NCI-H1048 (cell line): ENCODE data around the gene ANKRD33.

Experiments used
- DNase-seq: peaks from one replicate; lab custom pipeline; 2025; lab: John Stamatoyannopoulos, UW

ANKRD33 gene

GRCh38 chr12:51904951-51905470, 17.1 kb downstream of the ANKRD33 start:
- no peak for DNase-seq

GRCh38 chr12:51905471-51906429, 17.8 kb downstream of the ANKRD33 start:
- no peak for DNase-seq

DNA sequence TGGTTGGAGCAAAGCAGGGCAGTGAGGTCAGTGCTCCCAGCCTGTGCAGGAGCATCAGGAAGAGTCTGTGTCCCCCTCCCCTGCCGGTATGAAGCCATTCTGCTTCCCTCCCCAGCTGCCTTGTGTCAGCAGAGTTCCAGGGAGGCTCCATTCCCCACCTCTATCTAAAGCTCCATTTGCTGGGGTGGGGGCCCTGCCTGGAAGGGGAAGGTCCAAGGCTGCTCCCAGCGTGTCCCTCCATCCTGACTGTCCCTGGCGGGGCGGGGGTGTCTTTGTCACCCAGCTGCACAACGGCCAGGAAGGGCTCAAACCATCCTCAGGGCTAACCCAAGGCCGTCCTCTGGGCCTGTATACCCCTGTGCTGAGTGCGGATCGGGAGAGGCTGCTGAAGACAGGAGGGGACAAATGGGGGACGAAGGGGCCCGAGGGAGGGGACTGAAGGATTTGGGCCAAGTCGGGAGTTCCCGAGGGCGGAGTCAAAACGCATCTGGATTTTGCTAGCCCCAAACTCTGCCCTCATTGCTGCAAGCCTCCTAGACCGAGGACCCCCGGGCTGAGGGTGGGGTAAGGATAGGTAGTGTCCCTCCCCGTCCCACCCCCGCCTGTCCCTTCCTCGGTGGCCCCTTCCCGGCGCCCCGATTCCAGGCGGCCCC, 18.7 kb downstream of the ANKRD33 start:
- DNase-seq: no peak

DNA sequence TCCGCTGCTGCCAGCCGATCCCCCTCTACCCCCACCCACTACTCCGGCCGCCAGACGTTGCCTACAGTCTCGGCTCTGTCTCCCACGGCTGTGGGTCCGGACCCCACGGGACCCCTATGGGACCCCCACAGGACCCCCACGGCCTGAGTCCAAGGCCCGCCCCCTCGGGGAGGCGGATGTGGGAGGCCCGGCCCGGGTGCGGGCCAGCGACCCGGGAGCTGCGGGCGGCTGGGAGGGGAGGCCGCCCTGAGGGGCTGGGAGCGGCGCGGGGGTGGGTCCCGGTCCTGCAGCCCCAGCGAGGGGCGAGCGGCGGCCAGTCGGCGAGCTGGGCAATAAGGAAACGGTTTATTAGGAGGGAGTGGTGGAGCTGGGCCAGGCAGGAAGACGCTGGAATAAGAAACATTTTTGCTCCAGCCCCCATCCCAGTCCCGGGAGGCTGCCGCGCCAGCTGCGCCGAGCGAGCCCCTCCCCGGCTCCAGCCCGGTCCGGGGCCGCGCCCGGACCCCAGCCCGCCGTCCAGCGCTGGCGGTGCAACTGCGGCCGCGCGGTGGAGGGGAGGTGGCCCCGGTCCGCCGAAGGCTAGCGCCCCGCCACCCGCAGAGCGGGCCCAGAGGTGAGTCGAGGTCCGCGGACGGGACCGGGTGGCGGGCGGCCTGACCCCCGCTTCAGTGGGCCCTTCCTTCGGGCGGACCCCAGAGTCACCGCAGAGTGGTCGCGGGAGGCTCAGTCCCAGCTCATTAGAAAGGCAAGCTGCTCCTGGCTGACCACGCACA, 19.4 kb downstream of the ANKRD33 start, which contains the start of gene ACVRL1:
Gene ACVRL1, plus strand, starts transcription at position 422 of the 773 bp plus-strand sequence. CDS start 4,971 bp downstream, outside the sequence.
- no peak for DNase-seq

- no peak for DNase-seq
These were observed 20.0 kb downstream of the ANKRD33 start for GRCh38 chr12:51907856-51908425.

GRCh38 chr12:51908876-51909592, 21.1 kb downstream of the ANKRD33 start:
- no peak for DNase-seq

GRCh38 chr12:51910168-51910567, 22.3 kb downstream of the ANKRD33 start:
- no peak for DNase-seq

DNA sequence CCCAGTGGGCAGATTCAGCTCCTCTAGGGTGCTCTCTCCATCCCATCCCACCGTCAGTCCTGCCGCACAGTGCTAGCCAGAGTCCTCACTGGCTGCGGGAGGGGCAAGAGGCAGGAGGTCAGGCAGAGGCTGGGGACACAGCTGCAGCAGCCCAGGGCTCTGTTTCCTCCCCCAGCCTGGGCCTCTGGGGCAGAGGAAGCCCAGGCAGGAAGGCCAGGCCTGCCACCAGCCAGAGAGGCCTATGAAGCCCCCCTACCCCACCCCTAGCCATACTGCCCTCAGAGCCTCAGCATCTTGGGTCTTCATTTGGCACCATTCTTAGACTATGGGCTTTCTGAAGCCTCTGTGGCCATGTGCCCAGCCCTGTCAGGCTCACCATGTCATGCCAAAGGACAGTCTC, 22.8 kb downstream of the ANKRD33 start:
- no peak for DNase-seq

- DNase-seq: no peak
These were observed 23.4 kb downstream of the ANKRD33 start for GRCh38 chr12:51911307-51911706.

DNA sequence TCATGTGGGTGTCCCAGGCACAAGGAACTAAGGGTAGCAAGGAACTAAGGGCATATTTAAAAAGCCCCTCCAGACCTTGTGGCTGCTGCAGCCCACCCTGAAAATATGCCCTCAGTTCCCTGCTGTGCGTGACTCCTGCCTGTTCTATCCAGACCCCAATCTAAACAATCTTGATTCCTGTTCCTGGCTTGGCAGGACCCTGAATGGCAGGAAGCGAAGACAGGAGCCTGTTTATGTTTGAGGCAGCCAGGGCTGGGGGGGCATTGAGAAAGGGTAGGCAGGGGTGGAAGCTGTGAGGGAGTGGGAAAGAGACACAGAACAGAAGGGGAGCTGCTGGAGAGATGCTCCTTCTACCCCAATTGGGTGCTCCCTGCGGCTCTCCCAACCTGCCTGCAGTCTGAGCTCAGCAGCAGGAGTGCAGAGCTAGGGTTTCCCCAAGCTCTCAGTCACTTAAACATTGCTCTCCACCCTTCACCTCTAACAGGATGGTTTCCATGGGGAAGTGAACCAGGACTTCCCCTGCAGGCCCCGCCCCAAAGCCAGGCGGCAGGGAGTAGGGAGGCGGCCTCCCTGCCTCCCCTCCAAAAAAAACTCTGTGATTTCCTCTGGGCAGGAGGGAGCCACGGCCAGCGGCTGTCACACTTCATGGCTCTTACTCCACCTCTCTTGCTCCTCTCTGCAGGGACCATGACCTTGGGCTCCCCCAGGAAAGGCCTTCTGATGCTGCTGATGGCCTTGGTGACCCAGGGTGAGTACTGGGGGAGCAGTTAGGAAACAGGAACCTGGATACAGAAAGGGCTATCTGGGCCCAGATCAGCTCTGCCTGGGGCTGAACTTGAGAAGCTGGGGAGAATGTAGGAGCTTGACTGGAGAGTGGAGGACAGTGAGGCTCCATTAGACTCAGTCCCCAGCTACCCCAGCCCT, 24.1 kb downstream of the ANKRD33 start:
- no peak for DNase-seq

DNA sequence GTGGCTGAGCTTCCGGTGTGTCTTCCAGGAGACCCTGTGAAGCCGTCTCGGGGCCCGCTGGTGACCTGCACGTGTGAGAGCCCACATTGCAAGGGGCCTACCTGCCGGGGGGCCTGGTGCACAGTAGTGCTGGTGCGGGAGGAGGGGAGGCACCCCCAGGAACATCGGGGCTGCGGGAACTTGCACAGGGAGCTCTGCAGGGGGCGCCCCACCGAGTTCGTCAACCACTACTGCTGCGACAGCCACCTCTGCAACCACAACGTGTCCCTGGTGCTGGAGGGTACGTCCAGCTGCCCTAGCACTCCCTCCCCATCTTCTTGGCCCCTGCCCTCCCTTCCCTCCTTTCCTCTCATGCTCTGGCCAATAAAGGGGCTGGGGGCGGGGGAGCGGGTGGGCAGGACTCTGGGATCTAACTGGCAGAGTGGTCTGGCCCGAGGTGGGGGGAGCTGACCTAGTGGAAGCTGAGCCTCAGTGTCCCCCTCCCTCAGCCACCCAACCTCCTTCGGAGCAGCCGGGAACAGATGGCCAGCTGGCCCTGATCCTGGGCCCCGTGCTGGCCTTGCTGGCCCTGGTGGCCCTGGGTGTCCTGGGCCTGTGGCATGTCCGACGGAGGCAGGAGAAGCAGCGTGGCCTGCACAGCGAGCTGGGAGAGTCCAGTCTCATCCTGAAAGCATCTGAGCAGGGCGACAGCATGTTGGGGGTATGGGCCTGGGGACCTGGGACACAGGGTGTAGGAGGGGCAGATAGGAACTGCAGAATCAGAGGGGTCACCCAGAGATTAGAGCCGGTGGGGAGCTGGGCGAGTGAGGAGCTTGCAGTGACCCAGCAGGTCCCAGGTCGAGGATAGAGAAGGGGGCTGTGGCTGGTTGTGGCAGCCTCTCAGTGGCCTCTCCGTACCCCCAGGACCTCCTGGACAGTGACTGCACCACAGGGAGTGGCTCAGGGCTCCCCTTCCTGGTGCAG, 25.4 kb downstream of the ANKRD33 start:
- no peak for DNase-seq

DNA sequence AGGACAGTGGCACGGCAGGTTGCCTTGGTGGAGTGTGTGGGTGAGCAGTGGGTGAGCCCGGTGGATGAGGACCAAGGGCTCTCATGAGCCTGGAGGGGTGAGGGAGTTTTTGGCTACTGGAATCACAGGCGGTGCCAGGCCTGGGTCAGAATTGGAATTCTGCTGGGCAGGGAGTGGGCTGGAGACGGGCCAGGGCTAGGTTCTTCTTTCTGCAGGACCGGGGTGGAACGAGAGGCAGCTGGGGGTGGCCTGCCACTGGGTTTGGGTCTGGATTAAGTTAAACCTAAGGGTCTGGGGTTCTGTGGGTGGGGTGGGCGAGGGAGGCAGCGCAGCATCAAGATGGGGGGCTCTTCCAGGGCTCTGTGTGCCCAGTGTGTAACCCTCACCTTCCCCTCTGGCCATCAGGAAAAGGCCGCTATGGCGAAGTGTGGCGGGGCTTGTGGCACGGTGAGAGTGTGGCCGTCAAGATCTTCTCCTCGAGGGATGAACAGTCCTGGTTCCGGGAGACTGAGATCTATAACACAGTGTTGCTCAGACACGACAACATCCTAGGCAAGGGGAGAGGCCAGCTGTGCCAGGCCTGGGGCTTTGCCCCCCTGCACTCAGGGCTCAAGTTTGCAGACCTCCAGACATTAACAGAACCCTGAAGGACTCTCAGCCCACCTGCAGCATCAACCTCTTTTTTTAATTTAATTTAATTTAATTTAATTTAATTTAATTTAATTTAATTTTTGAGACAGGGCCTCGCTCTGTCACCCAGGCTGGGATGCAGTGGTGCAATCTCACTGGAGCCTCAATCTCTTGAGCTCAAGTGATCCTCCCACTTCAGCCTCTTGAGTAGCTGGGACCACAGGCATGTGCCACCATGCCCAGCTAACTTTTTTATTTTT, 26.4 kb downstream of the ANKRD33 start:
- DNase-seq: no peak

GRCh38 chr12:51915003-51915625, 27.2 kb downstream of the ANKRD33 start:
- DNase-seq: no peak

DNA sequence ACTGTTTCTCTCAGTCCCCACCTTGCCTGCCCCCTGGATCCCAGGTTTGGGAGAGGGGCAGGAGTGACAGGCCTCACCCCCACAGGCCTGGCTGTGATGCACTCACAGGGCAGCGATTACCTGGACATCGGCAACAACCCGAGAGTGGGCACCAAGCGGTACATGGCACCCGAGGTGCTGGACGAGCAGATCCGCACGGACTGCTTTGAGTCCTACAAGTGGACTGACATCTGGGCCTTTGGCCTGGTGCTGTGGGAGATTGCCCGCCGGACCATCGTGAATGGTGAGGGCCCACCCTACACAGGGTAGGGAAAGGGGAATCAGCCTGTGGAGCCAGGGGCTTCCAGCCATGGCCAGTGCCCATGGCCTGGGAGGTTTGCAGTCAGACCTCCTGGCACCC, 28.0 kb downstream of the ANKRD33 start:
- no peak for DNase-seq

GRCh38 chr12:51917041-51917590, 29.2 kb downstream of the ANKRD33 start:
- no peak for DNase-seq

GRCh38 chr12:51917746-51918453, 30.0 kb downstream of the ANKRD33 start:
- no peak for DNase-seq
